ENCODE data around the gene SLC39A11.

The SLC39A11 gene

DNA sequence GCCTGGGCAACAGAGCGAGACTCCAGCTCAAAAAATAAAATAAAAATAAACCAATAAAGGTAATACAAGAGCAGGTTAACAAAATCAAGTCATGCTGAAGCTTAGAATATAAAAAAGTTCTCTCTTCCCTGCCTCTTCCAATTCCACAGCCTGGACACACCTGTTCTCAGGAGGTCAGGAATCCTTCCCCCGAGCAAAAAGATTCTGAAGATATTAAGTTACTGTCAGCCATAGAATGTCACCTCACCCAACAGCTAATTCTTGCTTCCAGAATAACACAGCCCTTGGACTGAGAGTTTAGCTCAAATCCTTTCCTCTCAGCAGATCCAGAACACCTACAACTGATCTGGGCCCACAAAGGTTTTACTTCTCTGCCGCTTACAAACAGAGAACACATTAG is 27.1 kb downstream of the SLC39A11 start:
- WGBS (ENCODE audit: extremely low coverage, insufficient coverage, insufficient read length): no CpG with 5 or more reads among the region's 3 CpGs

DNA sequence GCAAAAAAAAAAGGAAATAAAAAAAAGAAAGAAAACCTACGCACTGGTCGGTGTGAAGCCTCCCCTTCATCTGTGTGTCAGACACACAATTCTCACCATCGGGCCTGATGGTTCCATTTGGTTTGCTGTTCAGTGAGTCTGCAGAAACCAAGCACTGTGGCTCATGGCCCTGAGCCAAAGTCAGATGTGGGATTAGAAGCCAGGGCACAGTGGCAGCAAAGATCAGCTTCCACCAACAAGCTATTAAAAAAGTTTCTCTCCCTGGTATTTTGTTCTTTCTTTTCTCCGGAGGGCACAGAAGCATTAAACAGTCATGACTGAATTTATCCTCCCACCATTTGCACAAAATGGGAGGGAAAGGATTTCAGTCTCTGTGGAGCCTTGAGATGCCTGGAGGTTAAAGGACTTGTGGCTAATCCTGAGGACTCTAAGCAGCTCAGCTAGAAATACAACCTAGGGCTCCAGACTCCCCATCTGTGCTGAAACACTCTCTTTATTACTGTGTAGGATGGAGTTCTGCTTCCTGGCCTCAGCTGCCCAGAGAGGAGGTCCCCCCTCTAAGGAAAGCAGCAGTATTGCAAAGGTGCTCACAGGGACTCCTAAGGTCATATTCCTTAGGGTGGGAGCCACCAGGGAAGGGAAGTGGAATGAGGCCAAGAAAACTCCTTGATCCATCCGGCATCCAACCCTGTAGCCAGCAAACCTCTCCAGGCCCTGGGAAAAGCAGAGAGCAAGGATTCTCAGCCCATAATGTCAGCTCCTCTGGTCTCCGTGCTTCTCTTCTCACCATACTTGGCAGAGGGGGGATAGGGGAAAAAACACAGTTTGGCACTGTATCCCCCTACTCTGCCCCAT is 28.2 kb downstream of the SLC39A11 start:
- H2BK12ac ChIP-seq (ENCODE audit: low read length): peak overlapping the region; percentile 85
- H2BK5ac ChIP-seq (ENCODE audit: low read depth, low read length, poor library complexity): peak overlapping the region; percentile 42
- peaks cover 3% of the 10 kb centered on the region for H3K79me2 ChIP-seq (ENCODE audit: control insufficient read depth, insufficient read depth, low read length, poor library complexity)
- H4K12ac ChIP-seq (ENCODE audit: low read depth, low read length): no peak overlapping the region
- peak overlapping the region; percentile 0 for H3K27ac ChIP-seq (ENCODE audit: low read depth, low read length)
- no peaks in the 10 kb centered on the region for H3K27me3 ChIP-seq (ENCODE audit: insufficient read depth, low read length)
- H3K9me3 ChIP-seq (ENCODE audit: insufficient read depth, low read depth, low read length): no peaks in the 10 kb centered on the region
- peak overlapping the region; percentile 61 for H3K14ac ChIP-seq (ENCODE audit: low read length)
- no peak overlapping the region for H3K9ac ChIP-seq (ENCODE audit: low read length)
- H3K79me1 ChIP-seq (ENCODE audit: low read length): peaks cover 30% of the 10 kb centered on the region
- H3K18ac ChIP-seq (ENCODE audit: low read length): no peak overlapping the region
- no CpG with 5 or more reads among the region's 6 CpGs for WGBS (ENCODE audit: extremely low coverage, insufficient coverage, insufficient read length)
- H3K4me1 ChIP-seq (ENCODE audit: control insufficient read depth in 1 of 2, insufficient read depth in 2 of 2, low read length in 2 of 2): peaks cover 26 to 32% of the 10 kb centered on the region in 2 experiments
- peak overlapping the region; percentile 8 for H4K8ac ChIP-seq (ENCODE audit: low read depth, low read length)
- no peak overlapping the region for H2AFZ ChIP-seq (ENCODE audit: insufficient read depth, low read length, poor library complexity)
- H3K4me2 ChIP-seq (ENCODE audit: low read length): no peak overlapping the region
- peak overlapping the region; percentile 39 for H3K4ac ChIP-seq (ENCODE audit: low read depth, low read length)
- H2BK120ac ChIP-seq (ENCODE audit: insufficient read depth, low read length, poor library complexity): peak overlapping the region; percentile 65
- peaks cover 0 to 2% of the 10 kb centered on the region in 2 experiments for H3K36me3 ChIP-seq (ENCODE audit: control insufficient read depth in 1 of 2, insufficient read depth in 2 of 2, low read length in 2 of 2)
- H3K23ac ChIP-seq (ENCODE audit: low read length): no peak overlapping the region
- no peak for DNase-seq
- no peak overlapping the region for H3K4me3 ChIP-seq (ENCODE audit: low read depth, low read length)
- H4K91ac ChIP-seq (ENCODE audit: low read depth, low read length): peak overlapping the region; percentile 67
- peak overlapping the region; percentile 27 for H2AK5ac ChIP-seq (ENCODE audit: low read length)

More for the DNA sequence above, 27.1 kb downstream of the SLC39A11 start:
- no peak overlapping the region for H3K4me2 ChIP-seq (ENCODE audit: low read length)
- peak overlapping the region; percentile 43 for H3K27ac ChIP-seq (ENCODE audit: low read depth, low read length)
- H4K91ac ChIP-seq (ENCODE audit: low read depth, low read length): no peak overlapping the region
- H3K4me3 ChIP-seq (ENCODE audit: low read depth, low read length): no peak overlapping the region
- no peak overlapping the region for H3K4ac ChIP-seq (ENCODE audit: low read depth, low read length)
- peak overlapping the region; percentile 35 for H2BK12ac ChIP-seq (ENCODE audit: low read length)
- peaks cover 38% of the 10 kb centered on the region for H3K79me1 ChIP-seq (ENCODE audit: low read length)
- no peaks in the 10 kb centered on the region for H3K9me3 ChIP-seq (ENCODE audit: insufficient read depth, low read depth, low read length)
- no peak overlapping the region for H3K14ac ChIP-seq (ENCODE audit: low read length)
- H2AFZ ChIP-seq (ENCODE audit: insufficient read depth, low read length, poor library complexity): no peak overlapping the region
- H2BK5ac ChIP-seq (ENCODE audit: low read depth, low read length, poor library complexity): no peak overlapping the region
- H3K36me3 ChIP-seq (ENCODE audit: control insufficient read depth in 1 of 2, insufficient read depth in 2 of 2, low read length in 2 of 2): peaks cover 0 to 2% of the 10 kb centered on the region in 2 experiments
- peaks cover 5% of the 10 kb centered on the region for H3K79me2 ChIP-seq (ENCODE audit: control insufficient read depth, insufficient read depth, low read length, poor library complexity)
- H3K23ac ChIP-seq (ENCODE audit: low read length): no peak overlapping the region
- H3K27me3 ChIP-seq (ENCODE audit: insufficient read depth, low read length): no peaks in the 10 kb centered on the region
- no peak overlapping the region for H3K9ac ChIP-seq (ENCODE audit: low read length)
- H4K8ac ChIP-seq (ENCODE audit: low read depth, low read length): no peak overlapping the region
- H4K12ac ChIP-seq (ENCODE audit: low read depth, low read length): no peak overlapping the region
- no peak overlapping the region for H2AK5ac ChIP-seq (ENCODE audit: low read length)
- peak; percentile 65 to 92 for DNase-seq
- no peak overlapping the region for H3K18ac ChIP-seq (ENCODE audit: low read length)
- H2BK120ac ChIP-seq (ENCODE audit: insufficient read depth, low read length, poor library complexity): peak overlapping the region; percentile 95
- peaks cover 32 to 38% of the 10 kb centered on the region in 2 experiments for H3K4me1 ChIP-seq (ENCODE audit: control insufficient read depth in 1 of 2, insufficient read depth in 2 of 2, low read length in 2 of 2)

- Histone ChIP-seq H3K79me2 (ENCODE audit: control insufficient read depth, insufficient read depth, low read length, poor library complexity) (peaks cover 3% of the 10 kb centered on the region), H2BK5ac (ENCODE audit: low read depth, low read length, poor library complexity) (no peak overlapping the region), H3K14ac (ENCODE audit: low read length) (no peak overlapping the region), H3K4ac (ENCODE audit: low read depth, low read length) (no peak overlapping the region), H2AK5ac (ENCODE audit: low read length) (no peak overlapping the region), H4K12ac (ENCODE audit: low read depth, low read length) (no peak overlapping the region), H4K8ac (ENCODE audit: low read depth, low read length) (peak overlapping the region; percentile 23), H3K4me3 (ENCODE audit: low read depth, low read length) (no peak overlapping the region), H4K91ac (ENCODE audit: low read depth, low read length) (no peak overlapping the region), H3K79me1 (ENCODE audit: low read length) (peaks cover 19% of the 10 kb centered on the region), H3K9me3 (ENCODE audit: insufficient read depth, low read depth, low read length) (no peaks in the 10 kb centered on the region), H3K36me3 (ENCODE audit: control insufficient read depth in 1 of 2, insufficient read depth in 2 of 2, low read length in 2 of 2) (peaks cover 0 to 2% of the 10 kb centered on the region in 2 experiments), H3K18ac (ENCODE audit: low read length) (no peak overlapping the region), H3K27ac (ENCODE audit: low read depth, low read length) (no peak overlapping the region), H2BK12ac (ENCODE audit: low read length) (no peak overlapping the region), H3K27me3 (ENCODE audit: insufficient read depth, low read length) (no peaks in the 10 kb centered on the region), H3K4me2 (ENCODE audit: low read length) (no peak overlapping the region), H3K9ac (ENCODE audit: low read length) (no peak overlapping the region), H2BK120ac (ENCODE audit: insufficient read depth, low read length, poor library complexity) (peak overlapping the region; percentile 57), H2AFZ (ENCODE audit: insufficient read depth, low read length, poor library complexity) (no peak overlapping the region), H3K4me1 (ENCODE audit: control insufficient read depth in 1 of 2, insufficient read depth in 2 of 2, low read length in 2 of 2) (peaks cover 16 to 20% of the 10 kb centered on the region in 2 experiments), H3K23ac (ENCODE audit: low read length) (no peak overlapping the region)
- no peak for DNase-seq
- no CpG with 5 or more reads among the region's 5 CpGs for WGBS (ENCODE audit: extremely low coverage, insufficient coverage, insufficient read length)
Measured at GRCh38 chr17:73062726-73063125, 29.8 kb downstream of the SLC39A11 start.

- no peak overlapping the region for H3K4me3 ChIP-seq (ENCODE audit: low read depth, low read length)
- no peak overlapping the region for H2BK12ac ChIP-seq (ENCODE audit: low read length)
- no peak overlapping the region for H3K9ac ChIP-seq (ENCODE audit: low read length)
- peaks cover 3% of the 10 kb centered on the region for H3K79me2 ChIP-seq (ENCODE audit: control insufficient read depth, insufficient read depth, low read length, poor library complexity)
- no peak for DNase-seq
- no peak overlapping the region for H3K23ac ChIP-seq (ENCODE audit: low read length)
- no peak overlapping the region for H3K14ac ChIP-seq (ENCODE audit: low read length)
- H3K27ac ChIP-seq (ENCODE audit: low read depth, low read length): no peak overlapping the region
- H4K8ac ChIP-seq (ENCODE audit: low read depth, low read length): no peak overlapping the region
- no peak overlapping the region for H2BK5ac ChIP-seq (ENCODE audit: low read depth, low read length, poor library complexity)
- no peak overlapping the region for H3K4me2 ChIP-seq (ENCODE audit: low read length)
- no peak overlapping the region for H4K12ac ChIP-seq (ENCODE audit: low read depth, low read length)
- no peaks in the 10 kb centered on the region for H3K27me3 ChIP-seq (ENCODE audit: insufficient read depth, low read length)
- peaks cover 0 to 2% of the 10 kb centered on the region in 2 experiments for H3K36me3 ChIP-seq (ENCODE audit: control insufficient read depth in 1 of 2, insufficient read depth in 2 of 2, low read length in 2 of 2)
- no peak overlapping the region for H4K91ac ChIP-seq (ENCODE audit: low read depth, low read length)
- H3K18ac ChIP-seq (ENCODE audit: low read length): no peak overlapping the region
- no CpG with 5 or more reads among the region's 4 CpGs for WGBS (ENCODE audit: extremely low coverage, insufficient coverage, insufficient read length)
- H3K9me3 ChIP-seq (ENCODE audit: insufficient read depth, low read depth, low read length): no peaks in the 10 kb centered on the region
- no peak overlapping the region for H2AK5ac ChIP-seq (ENCODE audit: low read length)
- peaks cover 13% of the 10 kb centered on the region in 2 experiments for H3K4me1 ChIP-seq (ENCODE audit: control insufficient read depth in 1 of 2, insufficient read depth in 2 of 2, low read length in 2 of 2)
- H3K79me1 ChIP-seq (ENCODE audit: low read length): peaks cover 13% of the 10 kb centered on the region
- no peak overlapping the region for H3K4ac ChIP-seq (ENCODE audit: low read depth, low read length)
- H2BK120ac ChIP-seq (ENCODE audit: insufficient read depth, low read length, poor library complexity): no peak overlapping the region
- no peak overlapping the region for H2AFZ ChIP-seq (ENCODE audit: insufficient read depth, low read length, poor library complexity)
Measured at GRCh38 chr17:73061161-73061560, 31.3 kb downstream of the SLC39A11 start.

Data from trophoblast cell (in vitro differentiated cells and primary cell).